ENCODE measurements around the gene RNGTT.

The RNGTT gene

GRCh38 chr6:88650979-88651378 is 312.4 kb downstream of the RNGTT start:
- Histone ChIP-seq H3K9ac (ENCODE audit: low read depth, low read length, poor library complexity, severe bottlenecking) (no peak overlapping the region), H3K4me3 (ENCODE audit: low read length, poor library complexity, severe bottlenecking) (no peak overlapping the region), H2AFZ (ENCODE audit: low read length) (no peak overlapping the region), H3K36me3 (ENCODE audit: insufficient read depth, low read length) (0 out of 2 replicates have a peak, but pooled peaks cover 3% of the 10 kb centered on the region), H3K9me2 (replicated peaks; ENCODE audit: low read depth, low read length) (no peaks in the 10 kb centered on the region), H3K4me2 (ENCODE audit: low read depth, low read length, poor library complexity, severe bottlenecking) (no peak overlapping the region), H3K9me3 (ENCODE audit: insufficient read depth, low read depth, low read length) (no peaks in the 10 kb centered on the region), H3K27me3 (ENCODE audit: insufficient read depth, low read length, poor library complexity, severe bottlenecking) (no peaks in the 10 kb centered on the region), H3K79me2 (ENCODE audit: insufficient read depth, low read length) (no peaks in the 10 kb centered on the region), H4K20me1 (ENCODE audit: insufficient read depth, low read length, poor library complexity, severe bottlenecking) (no peaks in the 10 kb centered on the region), H3K4me1 (ENCODE audit: insufficient read depth, low read length, poor library complexity, severe bottlenecking) (no peaks in the 10 kb centered on the region), H3F3A (ENCODE audit: low read depth) (no peaks in the 10 kb centered on the region)
- TF ChIP-seq, protein P1, sequence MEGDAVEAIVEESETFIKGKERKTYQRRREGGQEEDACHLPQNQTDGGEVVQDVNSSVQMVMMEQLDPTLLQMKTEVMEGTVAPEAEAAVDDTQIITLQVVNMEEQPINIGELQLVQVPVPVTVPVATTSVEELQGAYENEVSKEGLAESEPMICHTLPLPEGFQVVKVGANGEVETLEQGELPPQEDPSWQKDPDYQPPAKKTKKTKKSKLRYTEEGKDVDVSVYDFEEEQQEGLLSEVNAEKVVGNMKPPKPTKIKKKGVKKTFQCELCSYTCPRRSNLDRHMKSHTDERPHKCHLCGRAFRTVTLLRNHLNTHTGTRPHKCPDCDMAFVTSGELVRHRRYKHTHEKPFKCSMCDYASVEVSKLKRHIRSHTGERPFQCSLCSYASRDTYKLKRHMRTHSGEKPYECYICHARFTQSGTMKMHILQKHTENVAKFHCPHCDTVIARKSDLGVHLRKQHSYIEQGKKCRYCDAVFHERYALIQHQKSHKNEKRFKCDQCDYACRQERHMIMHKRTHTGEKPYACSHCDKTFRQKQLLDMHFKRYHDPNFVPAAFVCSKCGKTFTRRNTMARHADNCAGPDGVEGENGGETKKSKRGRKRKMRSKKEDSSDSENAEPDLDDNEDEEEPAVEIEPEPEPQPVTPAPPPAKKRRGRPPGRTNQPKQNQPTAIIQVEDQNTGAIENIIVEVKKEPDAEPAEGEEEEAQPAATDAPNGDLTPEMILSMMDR (conservative IDR thresholded peaks at IDR 0.05; ENCODE audit: low read length) = no peak
- TF ChIP-seq EZH2phosphoT487 (IDR thresholded peaks at IDR 0.05; ENCODE audit: borderline replicate concordance) = no peak

DNA sequence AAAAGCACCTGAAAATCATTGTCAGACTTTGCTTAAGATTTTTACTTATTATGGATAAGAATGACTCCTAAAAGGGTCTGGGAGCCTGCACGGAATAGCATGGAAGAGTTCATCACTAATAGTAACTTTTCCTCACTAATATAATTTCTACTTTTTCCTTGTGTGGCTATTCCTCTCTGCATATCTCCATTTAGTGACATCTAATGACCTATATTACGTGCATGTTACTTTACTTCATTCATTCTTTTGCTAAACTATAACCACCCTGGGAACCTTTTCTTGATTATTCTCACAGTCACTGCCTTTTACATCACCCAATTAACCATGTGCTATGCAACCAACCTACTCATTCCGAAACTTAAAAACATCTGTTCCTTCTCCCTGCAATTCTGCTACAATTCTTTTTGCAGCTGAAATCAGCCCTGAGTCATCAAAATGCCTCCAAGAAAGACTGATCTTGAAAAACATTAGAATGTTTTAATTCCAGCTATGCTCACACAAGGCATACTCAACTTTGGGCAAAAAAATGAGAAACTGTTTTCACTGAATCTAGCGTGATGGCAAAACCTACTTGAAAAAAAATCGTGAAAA is 313.3 kb downstream of the RNGTT start:
- H3K4me1 ChIP-seq (ENCODE audit: insufficient read depth, low read length, poor library complexity, severe bottlenecking) = no peaks in the 10 kb centered on the region
- H2AFZ ChIP-seq (ENCODE audit: low read length) = no peak overlapping the region
- no peaks in the 10 kb centered on the region for H4K20me1 ChIP-seq (ENCODE audit: insufficient read depth, low read length, poor library complexity, severe bottlenecking)
- H3K4me3 ChIP-seq (ENCODE audit: low read length, poor library complexity, severe bottlenecking) = no peak overlapping the region
- no peak overlapping the region for H3K4me2 ChIP-seq (ENCODE audit: low read depth, low read length, poor library complexity, severe bottlenecking)
- no peaks in the 10 kb centered on the region for H3K9me3 ChIP-seq (ENCODE audit: insufficient read depth, low read depth, low read length)
- H3F3A ChIP-seq (ENCODE audit: low read depth) = no peaks in the 10 kb centered on the region
- TF ChIP-seq, protein P1 (conservative IDR thresholded peaks at IDR 0.05; ENCODE audit: low read length) = no peak
- TF ChIP-seq EZH2phosphoT487 (IDR thresholded peaks at IDR 0.05; ENCODE audit: borderline replicate concordance) = no peak
- H3K9me2 ChIP-seq (replicated peaks; ENCODE audit: low read depth, low read length) = no peaks in the 10 kb centered on the region
- H3K36me3 ChIP-seq (ENCODE audit: insufficient read depth, low read length) = no peaks in the 10 kb centered on the region
- H3K79me2 ChIP-seq (ENCODE audit: insufficient read depth, low read length) = no peaks in the 10 kb centered on the region
- no peak overlapping the region for H3K9ac ChIP-seq (ENCODE audit: low read depth, low read length, poor library complexity, severe bottlenecking)
- H3K27me3 ChIP-seq (ENCODE audit: insufficient read depth, low read length, poor library complexity, severe bottlenecking) = no peaks in the 10 kb centered on the region

GRCh38 chr6:88641178-88641903 is 322.1 kb downstream of the RNGTT start:
- H3K79me2 ChIP-seq (ENCODE audit: insufficient read depth, low read length) = no peaks in the 10 kb centered on the region; the same call in 1 of the 2 replicates
- H3K9ac ChIP-seq (ENCODE audit: low read depth, low read length, poor library complexity, severe bottlenecking) = no peak overlapping the region
- no peaks in the 10 kb centered on the region for H4K20me1 ChIP-seq (ENCODE audit: insufficient read depth, low read length, poor library complexity, severe bottlenecking)
- no peak overlapping the region for H3K4me2 ChIP-seq (ENCODE audit: low read depth, low read length, poor library complexity, severe bottlenecking)
- H3K27me3 ChIP-seq (ENCODE audit: insufficient read depth, low read length, poor library complexity, severe bottlenecking) = no peaks in the 10 kb centered on the region
- peaks cover 6% of the 10 kb centered on the region for H3K4me1 ChIP-seq (ENCODE audit: insufficient read depth, low read length, poor library complexity, severe bottlenecking)
- no peak overlapping the region for H3K4me3 ChIP-seq (ENCODE audit: low read length, poor library complexity, severe bottlenecking)
- no peaks in the 10 kb centered on the region for H3K9me3 ChIP-seq (ENCODE audit: insufficient read depth, low read depth, low read length)
- no peak for TF ChIP-seq EZH2phosphoT487 (IDR thresholded peaks at IDR 0.05; ENCODE audit: borderline replicate concordance)
- TF ChIP-seq, protein P1 (conservative IDR thresholded peaks at IDR 0.05; ENCODE audit: low read length) = no peak
- no peaks in the 10 kb centered on the region for H3F3A ChIP-seq (ENCODE audit: low read depth)
- H3K36me3 ChIP-seq (ENCODE audit: insufficient read depth, low read length) = no peaks in the 10 kb centered on the region
- no peak overlapping the region for H2AFZ ChIP-seq (ENCODE audit: low read length)
- H3K9me2 ChIP-seq (replicated peaks; ENCODE audit: low read depth, low read length) = no peaks in the 10 kb centered on the region

All from Loucy (cell line).